ENCODE results near the gene CFAP20DC.
"Not testable (repeated sequence)": the region's sequence is repeated elsewhere in the genome, so short reads cannot be mapped to it uniquely, and the experiment has no call there.

CFAP20DC gene

DNA sequence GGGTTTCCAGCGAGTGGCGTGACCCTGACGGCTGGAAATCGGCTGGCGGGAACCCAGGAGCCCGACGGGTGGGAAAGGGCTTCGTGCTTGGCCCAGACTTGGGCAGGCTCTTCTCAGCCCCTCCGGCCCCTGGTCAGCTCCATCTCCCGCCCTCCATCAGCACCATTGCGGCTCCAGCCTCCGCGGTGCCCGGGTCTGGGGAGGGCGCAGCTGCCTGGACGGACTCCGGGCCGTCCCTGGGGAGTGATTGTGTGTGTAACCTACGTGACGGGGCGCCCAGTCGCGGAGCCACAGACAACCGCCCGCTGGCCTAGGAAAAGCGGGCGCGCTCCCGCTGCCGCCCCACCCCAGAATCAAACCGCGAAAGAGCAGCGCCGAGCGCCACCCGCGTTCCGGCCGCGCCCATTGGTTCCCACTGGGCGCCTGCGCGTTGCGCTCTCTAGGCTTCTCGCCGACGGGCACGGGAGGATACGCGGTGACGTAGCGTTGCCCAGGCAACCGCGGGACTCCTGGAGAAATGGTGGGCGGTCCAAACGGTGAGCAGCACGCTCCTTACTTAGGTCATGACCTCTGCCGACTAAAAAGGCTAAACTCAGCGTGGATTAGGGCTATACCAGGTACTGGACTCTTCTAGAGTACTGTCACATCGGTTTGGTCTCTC is at the start of gene CFAP20DC:
TSS of gene CFAP20DC (minus strand) at position 355 of the 661 bp plus-strand sequence. CDS start 394 bp downstream, outside the sequence.
- peak; percentile 83 for DNase-seq

DNA sequence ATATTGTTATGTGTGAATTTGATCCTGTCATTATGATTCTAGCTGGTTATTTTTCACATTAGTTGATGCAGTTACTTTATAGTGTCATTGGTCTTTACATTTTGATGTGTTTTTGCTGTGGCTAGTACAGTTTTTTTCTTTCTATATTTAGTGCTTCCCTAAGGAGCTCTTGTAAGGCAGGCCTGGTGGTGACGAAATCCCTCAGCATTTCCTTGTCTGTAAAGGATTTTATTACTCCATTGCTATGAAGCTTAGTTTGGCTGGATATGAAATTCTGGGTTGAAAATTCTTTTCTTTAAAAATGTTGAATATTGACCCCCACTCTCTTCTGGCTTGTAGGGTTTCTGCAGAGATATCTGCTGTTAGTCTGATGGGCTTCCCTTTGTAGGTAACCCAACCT is 48.7 kb upstream of the CFAP20DC start:
- not testable (repeated sequence) for DNase-seq

- no peak for DNase-seq
Observed at GRCh38 chr3:59094446-59094845, 44.6 kb upstream of the CFAP20DC start.

DNA sequence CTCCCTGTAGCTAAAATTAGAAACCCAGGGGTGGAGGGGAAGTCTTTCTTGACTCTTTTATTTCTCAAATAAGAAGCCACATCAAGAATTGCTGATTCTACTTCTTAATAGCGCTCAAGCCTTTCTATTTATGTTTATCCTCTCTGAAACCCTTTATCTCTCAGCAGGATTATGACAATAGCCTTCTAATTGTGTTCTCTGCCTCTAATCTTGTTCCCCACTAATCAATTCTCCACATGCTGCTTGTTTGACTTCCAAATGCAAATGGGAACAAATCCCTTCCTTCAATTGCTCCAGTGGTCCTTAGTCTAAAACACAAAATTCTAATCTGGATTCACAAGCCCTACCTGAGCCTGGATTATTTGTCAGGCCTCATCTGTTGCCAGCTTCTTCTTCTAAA is 43.7 kb upstream of the CFAP20DC start:
- DNase-seq = no peak

GRCh38 chr3:59088761-59089160 is 38.9 kb upstream of the CFAP20DC start:
- no peak for DNase-seq

GRCh38 chr3:59085976-59086375 is 36.2 kb upstream of the CFAP20DC start:
- DNase-seq = no peak

GRCh38 chr3:59084583-59084982 is 34.8 kb upstream of the CFAP20DC start:
- DNase-seq = no peak

GRCh38 chr3:59082106-59082505 is 32.3 kb upstream of the CFAP20DC start:
- DNase-seq = no peak

- DNase-seq = no peak
Observed at GRCh38 chr3:59081071-59081470, 31.2 kb upstream of the CFAP20DC start.

GRCh38 chr3:59079962-59080361 is 30.1 kb upstream of the CFAP20DC start:
- no peak for DNase-seq

DNA sequence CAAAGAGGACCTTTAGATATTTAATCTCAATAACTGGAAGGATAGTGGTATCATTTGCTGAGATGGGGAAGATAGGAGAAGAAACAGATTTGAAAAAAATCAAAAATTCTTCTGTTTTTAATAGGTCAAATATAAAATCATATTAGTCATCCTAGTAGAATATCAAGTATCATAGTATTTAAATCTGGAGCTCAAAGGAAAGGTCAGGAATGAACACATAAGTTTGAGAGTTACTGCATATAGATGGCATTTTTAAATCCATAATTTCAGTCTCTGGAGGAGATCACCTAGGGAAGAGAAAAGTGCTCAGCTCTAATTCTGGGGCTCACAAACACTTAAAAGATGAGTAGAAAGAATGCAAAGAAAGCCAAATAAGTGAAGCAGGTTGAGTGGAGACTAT is 24.9 kb upstream of the CFAP20DC start:
- no peak for DNase-seq

DNA sequence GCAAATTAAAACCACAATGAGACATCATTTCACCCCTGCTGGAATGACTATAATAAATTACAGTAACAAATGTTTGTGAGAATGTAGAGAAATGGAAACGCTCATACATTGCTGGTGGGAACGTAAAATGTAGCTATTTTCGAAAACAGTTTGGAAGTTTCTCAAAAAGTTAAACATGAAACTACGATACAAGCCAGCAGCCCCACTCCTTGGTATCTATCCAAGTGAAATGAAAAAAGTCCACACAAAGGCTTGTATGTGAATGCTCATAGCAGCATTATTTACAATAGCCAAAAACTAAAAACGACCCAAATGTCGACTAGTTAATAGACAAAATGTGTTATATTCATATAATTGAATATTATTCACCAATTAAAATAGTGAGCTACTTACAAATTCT is 22.9 kb upstream of the CFAP20DC start:
- DNase-seq = no peak

- no peak for DNase-seq
Observed at GRCh38 chr3:59069838-59070237, 20.0 kb upstream of the CFAP20DC start.

DNA sequence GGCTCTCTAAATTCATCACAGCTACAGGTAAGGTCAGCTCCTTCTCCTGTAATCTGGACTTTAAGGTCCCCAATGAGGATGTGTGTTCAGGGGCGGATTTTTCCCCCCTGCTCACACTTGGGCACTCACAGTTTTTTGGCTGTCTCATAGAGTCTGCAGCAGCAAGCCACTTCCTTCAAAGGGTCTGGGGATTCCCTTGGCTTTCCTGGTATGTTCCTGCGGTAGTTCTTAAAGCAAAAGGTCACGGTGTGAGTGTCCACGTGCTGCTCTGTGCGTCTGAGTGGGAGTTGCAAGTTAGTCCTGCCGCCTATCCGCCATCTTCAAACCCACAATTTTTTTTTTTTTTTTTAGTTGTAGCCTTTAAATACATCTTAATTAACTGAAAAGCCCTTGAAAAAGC is 15.4 kb upstream of the CFAP20DC start:
- DNase-seq = no peak

DNA sequence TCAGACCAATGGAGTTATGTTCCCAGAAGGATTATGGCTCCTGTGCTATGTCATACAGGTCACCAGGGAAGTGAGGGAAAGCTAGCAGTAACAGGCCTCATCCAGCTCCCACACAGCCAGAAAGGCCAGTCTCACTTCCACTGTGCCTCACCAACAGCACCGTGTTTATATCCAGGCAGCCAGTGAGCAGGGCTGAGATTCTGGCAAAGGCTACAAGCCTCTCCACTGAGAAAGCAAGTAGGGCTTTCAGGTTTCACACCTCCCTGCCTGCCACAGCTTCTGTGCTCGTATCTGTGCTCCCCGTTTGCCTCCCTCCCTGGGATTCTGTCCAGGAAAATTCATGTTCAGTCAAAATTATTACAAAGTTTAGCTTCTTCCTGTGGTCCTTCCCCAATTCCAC is 14.9 kb upstream of the CFAP20DC start:
- DNase-seq = no peak

GRCh38 chr3:59064276-59064675 is 14.5 kb upstream of the CFAP20DC start:
- DNase-seq = no peak

DNA sequence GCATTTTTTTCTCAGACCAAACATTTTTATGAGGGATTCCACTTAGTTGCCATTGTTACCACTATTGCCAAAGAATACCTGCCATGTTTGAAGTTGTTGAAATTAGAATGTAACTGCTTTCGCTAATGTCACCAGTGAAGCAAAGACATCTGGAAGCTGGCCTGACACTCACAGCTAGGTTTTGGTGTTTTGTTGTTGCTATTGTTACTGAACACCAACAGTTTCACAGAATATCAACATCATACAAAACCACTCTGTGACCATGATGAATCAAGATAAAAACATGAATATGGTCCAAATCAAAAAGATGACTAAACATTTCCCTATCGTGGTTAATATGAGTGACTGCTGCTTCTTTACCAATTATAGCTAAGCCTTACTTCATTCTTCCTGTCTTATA is 6.9 kb upstream of the CFAP20DC start:
- no peak for DNase-seq

DNA sequence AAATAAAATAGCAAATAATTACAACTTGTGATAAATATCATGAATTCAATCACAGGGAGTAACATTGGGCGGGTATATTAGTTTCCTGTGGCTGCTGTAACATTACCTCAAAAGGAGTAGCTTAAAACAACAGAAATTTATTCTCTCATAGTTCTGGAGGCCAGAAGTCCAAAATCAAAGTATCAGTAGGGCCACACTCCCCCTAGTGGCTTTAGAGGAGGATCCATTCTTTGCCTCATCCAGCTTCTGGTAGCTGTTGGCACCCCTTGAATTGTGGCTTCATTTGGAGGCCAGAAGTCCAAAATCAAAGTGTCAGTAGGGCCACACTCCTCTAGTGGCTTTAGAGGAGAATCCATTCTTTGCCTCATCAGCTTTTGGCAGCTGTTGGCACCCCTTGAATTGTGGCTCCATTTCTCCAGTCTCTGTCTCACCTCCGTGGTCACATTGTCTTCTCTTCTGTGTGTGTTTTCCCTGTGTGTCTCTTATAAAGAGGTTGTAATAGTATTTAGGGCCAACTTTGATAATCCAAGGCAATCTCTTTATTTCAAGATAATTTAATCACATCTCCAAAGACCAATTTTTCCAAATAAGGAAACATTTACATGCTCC is 3.1 kb upstream of the CFAP20DC start:
- peak; percentile 5 for DNase-seq

DNA sequence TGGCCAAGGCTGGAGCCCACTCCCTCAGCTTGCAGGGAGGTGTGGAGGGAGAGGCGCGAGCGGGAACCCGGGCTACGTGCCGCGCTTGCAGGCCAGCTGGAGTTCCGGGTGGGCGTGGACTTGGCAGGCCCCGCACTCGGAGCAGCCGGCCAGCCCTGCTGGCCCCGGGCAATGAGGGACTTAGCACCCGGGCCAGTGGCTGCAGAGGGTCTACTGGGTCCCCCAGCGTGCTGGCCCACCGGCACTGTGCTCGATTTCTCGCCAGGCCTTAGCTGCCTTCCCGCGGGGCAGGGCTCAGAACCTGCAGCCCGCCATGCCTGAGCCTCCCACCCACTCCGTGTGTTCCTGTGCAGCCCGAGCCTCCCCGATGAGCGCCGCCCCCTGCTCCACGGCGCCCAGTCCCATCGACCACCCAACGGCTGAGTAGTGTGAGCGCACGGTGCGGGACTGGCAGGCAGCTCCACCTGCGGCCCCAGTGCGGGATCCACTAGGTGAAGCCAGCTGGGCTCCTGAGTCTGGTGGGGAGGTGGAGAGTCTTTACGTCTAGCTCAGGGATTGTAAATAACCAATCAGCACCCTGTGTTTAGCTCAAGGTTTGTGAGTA is 1.1 kb upstream of the CFAP20DC start:
- not testable (repeated sequence) for DNase-seq

- no peak for DNase-seq
Observed at GRCh38 chr3:59046839-59047238, 3.0 kb downstream of the CFAP20DC start.

DNA sequence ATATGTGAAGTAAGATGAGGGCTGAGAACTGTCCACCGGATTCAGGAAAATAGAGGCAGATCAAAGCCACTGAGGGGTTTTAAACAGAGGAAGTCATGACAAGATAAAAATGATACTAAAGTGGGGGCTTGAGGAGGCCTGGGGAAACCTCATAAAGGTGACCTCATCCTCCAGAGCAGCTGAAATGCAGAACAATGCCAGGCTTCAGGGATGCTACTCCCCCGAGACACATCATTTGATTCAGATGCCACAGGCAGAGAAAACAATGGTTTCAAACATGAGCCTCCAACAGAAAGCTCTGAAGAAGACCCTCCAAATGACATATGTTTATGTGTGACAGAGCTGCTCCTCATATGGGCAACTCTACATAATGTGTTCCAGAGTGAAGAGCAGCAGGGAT is 6.4 kb downstream of the CFAP20DC start:
- DNase-seq = no peak

DNA sequence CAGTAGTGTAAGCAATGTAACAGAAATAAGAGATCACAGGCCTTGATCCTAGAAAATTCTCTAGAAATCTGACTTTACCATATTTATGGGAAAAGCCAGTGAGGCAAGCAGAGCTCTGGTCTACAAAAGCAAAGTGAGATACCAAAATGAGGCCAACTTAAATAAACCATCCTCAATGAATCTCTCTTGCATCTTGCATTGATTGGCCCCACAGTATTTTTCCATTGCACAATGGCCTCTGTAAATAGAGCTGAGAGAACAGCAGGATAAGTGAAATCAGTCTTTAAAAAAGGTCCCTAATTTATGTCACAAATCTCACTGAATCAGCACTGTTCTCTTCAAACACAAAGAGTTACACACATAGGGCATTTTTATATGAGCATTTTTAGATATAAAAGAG is 8.9 kb downstream of the CFAP20DC start:
- DNase-seq = no peak

GRCh38 chr3:59027607-59028006 is 22.2 kb downstream of the CFAP20DC start:
- no peak for DNase-seq

GRCh38 chr3:59023612-59024011 is 26.2 kb downstream of the CFAP20DC start:
- no peak for DNase-seq

DNA sequence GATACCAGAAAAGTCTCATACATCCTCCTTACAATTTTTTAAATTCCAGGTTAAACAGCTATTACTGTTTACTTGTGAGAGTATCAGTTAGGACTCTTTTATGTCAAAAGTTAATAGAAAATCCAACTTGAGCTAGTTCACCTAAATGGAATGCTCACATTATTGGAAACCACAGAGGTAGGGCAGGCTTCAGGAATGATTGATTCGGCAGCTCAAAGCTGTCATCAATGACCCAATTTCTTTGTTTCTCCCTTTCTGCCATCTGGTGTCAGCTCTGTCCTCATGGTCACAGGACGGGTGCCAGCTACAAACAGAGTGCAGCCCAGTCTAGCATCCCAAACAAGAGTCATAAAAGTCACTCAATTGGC is 32.2 kb downstream of the CFAP20DC start:
- no peak for DNase-seq

All from COR-L47 (cell line).